Measurements from ENCODE around the gene FLAD1. TPM values are rescaled to one million over a fixed set of nuclear protein-coding genes. Genes with fewer than 3 reads are reported as not detected.

Gene FLAD1
- total and polyA plus RNA-seq, 2 of the 8 experiments (the other 6 are each of a cell fraction or from before 2014, with no cell fraction given), result 104 to 143 TPM

DNA sequence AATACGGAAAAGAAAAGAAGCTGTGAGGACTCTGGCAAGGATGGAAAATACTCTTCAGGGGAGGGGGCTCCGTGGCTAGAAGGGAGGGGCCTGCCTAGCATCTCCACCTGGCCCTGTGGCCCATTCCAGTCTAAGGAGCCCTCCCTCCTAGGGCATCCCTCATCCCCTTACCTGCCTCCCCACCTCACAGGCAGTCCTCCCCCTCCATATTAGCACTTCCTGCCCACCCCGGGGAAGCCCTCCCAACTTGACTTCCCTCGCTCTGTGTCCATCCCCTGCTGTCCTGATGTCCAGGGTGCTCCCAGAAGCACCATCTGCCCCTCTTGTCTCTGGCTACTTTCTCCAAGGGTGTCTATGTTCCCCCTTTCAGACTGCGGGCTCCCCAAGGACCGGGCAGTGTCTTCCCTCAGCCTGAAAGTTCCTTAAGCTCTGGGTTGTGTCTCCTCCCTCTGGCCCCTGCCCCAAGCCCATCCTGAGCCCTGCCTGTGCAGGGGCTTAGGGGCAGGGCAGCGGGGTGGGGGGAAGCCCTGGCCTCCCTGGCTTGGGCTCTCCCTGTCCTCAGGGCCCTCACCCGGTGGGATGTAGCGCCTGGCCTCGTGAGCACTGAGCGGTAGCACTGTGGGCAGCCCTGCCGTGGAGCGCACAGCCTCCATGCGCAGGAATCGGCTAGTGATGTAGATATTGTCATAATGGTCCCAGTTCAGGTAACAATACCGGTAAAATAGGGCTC is 46.5 kb downstream of the FLAD1 start:
- Histone ChIP-seq H3K18ac (ENCODE audit: extremely low read depth, low read length) (no peak overlapping the region), H4K5ac (ENCODE audit: insufficient read length, low read depth, low read length) (no peak overlapping the region), H4K8ac (ENCODE audit: extremely low read depth, insufficient read depth, low read length) (no peak overlapping the region), H3K4me1 (replicated peaks in 1 of 4; ENCODE audit: control insufficient read depth in 3 of 4, insufficient read depth in 4 of 4, low read length in 3 of 4) (peaks cover 0 to 5% (median 0%) of the 10 kb centered on the region in 4 experiments; a peak in 2 of 7 replicates), H4K20me1 (replicated peaks in 1 of 2; ENCODE audit: control insufficient read depth in 1 of 2, insufficient read depth in 2 of 2, low read length in 2 of 2) (no peaks in the 10 kb centered on the region), H3K4ac (replicated peaks; ENCODE audit: insufficient read length, low read depth, low read length) (no peak overlapping the region), H2AFZ (ENCODE audit: low read length) (no peak overlapping the region), H2BK20ac (ENCODE audit: low read length) (no peak overlapping the region), H3K23me2 (ENCODE audit: low read depth, low read length) (no peaks in the 10 kb centered on the region), H2AK5ac (ENCODE audit: low read depth, low read length) (no peak overlapping the region), H2BK5ac (ENCODE audit: low read depth, low read length) (no peak overlapping the region), H3K79me2 (ENCODE audit: control insufficient read depth in 1 of 2, insufficient read depth in 2 of 2, low read length in 2 of 2) (no peaks in the 10 kb centered on the region), H2BK120ac (replicated peaks; ENCODE audit: low read depth, low read length) (no peak overlapping the region), H2BK12ac (ENCODE audit: low read depth, low read length) (no peak overlapping the region), H3K23ac (ENCODE audit: insufficient read length) (no peak overlapping the region), H3K9ac (replicated peaks in 1 of 4; ENCODE audit: extremely low read depth in 1 of 4, low read depth in 3 of 4, low read length in 3 of 4) (no peak overlapping the region), H3K56ac (replicated peaks; ENCODE audit: insufficient read length, low read depth, low read length) (no peak overlapping the region), H3K14ac (ENCODE audit: insufficient read length) (no peak overlapping the region), H3K36me3 (ENCODE audit: control insufficient read depth in 2 of 4, insufficient read depth in 4 of 4, low read length in 3 of 4) (no peaks in the 10 kb centered on the region), H4K91ac (replicated peaks; ENCODE audit: insufficient read length, low read length) (no peak overlapping the region), H3K4me2 (ENCODE audit: insufficient read depth in 1 of 2, low read depth in 2 of 2, low read length in 2 of 2) (no peak overlapping the region), H3K27me3 (replicated peaks in 1 of 4; ENCODE audit: control insufficient read depth in 3 of 4, extremely low read depth in 1 of 4, insufficient read depth in 3 of 4, low read length in 3 of 4) (peaks cover 0 to 3% (median 1%) of the 10 kb centered on the region in 4 experiments; a peak in 1 of 7 replicates), H2BK15ac (ENCODE audit: low read length) (no peak overlapping the region), H3K9me3 (ENCODE audit: insufficient read depth in 2 of 2, low read depth in 1 of 2, low read length in 1 of 2) (no peaks in the 10 kb centered on the region), H3K27ac (ENCODE audit: low read depth, low read length) (no peak overlapping the region), H3K4me3 (ENCODE audit: extremely low read depth in 1 of 4, insufficient read depth in 2 of 4, low read depth in 3 of 4, low read length in 4 of 4) (no peak overlapping the region), H3K79me1 (ENCODE audit: low read depth, low read length) (no peaks in the 10 kb centered on the region)
- FAIRE-seq (no peak), DNase-seq (ENCODE audit: low read depth in 1 of 2, low spot score in 2 of 2) (no peak)
- TF ChIP-seq CEBPB (IDR thresholded peaks at IDR 0.05; ENCODE audit: low read depth, low read length) (no peak), SP4 (IDR thresholded peaks at IDR 0.05; ENCODE audit: low read length) (no peak), SIRT6 (IDR thresholded peaks at IDR 0.05; ENCODE audit: low read length) (no peak), KDM4A (IDR thresholded peaks at IDR 0.05; ENCODE audit: low read depth, low read length, severe bottlenecking) (no peak), POLR2A (IDR thresholded peaks at IDR 0.05; ENCODE audit: control extremely low read depth in 1 of 2, low read depth in 2 of 2, low read length in 2 of 2) (no peak), SRF (IDR thresholded peaks at IDR 0.05; ENCODE audit: low read depth, low read length) (no peak), TCF12 (IDR thresholded peaks at IDR 0.05; ENCODE audit: low read depth, low read length) (no peak), GABPA (IDR thresholded peaks at IDR 0.05; ENCODE audit: borderline replicate concordance, insufficient read depth, low read length) (no peak)
- TF ChIP-seq, protein P1, sequence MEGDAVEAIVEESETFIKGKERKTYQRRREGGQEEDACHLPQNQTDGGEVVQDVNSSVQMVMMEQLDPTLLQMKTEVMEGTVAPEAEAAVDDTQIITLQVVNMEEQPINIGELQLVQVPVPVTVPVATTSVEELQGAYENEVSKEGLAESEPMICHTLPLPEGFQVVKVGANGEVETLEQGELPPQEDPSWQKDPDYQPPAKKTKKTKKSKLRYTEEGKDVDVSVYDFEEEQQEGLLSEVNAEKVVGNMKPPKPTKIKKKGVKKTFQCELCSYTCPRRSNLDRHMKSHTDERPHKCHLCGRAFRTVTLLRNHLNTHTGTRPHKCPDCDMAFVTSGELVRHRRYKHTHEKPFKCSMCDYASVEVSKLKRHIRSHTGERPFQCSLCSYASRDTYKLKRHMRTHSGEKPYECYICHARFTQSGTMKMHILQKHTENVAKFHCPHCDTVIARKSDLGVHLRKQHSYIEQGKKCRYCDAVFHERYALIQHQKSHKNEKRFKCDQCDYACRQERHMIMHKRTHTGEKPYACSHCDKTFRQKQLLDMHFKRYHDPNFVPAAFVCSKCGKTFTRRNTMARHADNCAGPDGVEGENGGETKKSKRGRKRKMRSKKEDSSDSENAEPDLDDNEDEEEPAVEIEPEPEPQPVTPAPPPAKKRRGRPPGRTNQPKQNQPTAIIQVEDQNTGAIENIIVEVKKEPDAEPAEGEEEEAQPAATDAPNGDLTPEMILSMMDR (IDR thresholded peaks at IDR 0.05; ENCODE audit: control extremely low read depth in 1 of 3, insufficient read depth in 1 of 3, low read depth in 1 of 3, low read length in 3 of 3), result no peak
- TF ChIP-seq, protein P2, sequence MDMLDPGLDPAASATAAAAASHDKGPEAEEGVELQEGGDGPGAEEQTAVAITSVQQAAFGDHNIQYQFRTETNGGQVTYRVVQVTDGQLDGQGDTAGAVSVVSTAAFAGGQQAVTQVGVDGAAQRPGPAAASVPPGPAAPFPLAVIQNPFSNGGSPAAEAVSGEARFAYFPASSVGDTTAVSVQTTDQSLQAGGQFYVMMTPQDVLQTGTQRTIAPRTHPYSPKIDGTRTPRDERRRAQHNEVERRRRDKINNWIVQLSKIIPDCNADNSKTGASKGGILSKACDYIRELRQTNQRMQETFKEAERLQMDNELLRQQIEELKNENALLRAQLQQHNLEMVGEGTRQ (IDR thresholded peaks at IDR 0.05; ENCODE audit: low read length), result no peak
- WGBS, 2 experiments (ENCODE audit: extremely low coverage in 1 of 2, insufficient coverage in 1 of 2, insufficient read length in 1 of 2, insufficient replicate concordance in 2 of 2, low coverage in 1 of 2, low lambda C conversion rate in 2 of 2, missing lambda C conversion rate in 1 of 2), result 91% methylated on average over 16 of the region's 16 CpGs; no CpG with 5 or more reads in 1 of the 2 experiments
- ChIA-PET CTCF (ENCODE audit: partially characterized antibody) (interaction anchor here (0.6 to 9.5 kb wide), 8 partner anchors 10 to 1672 kb away, joined by 3 to 76 read pairs (median 10); no protein-coding TSS in a partner anchor), POLR2A (ENCODE audit: partially characterized antibody) (interaction anchor here (0.6 to 2.0 kb wide), 6 partner anchors 12 to 693 kb away, joined by 3 to 5 read pairs (median 3); no protein-coding TSS in a partner anchor)

All from H1 (cell line).